ENCODE results near the gene RYR2.

The RYR2 gene

GRCh38 chr1:237679687-237680086 lies 637.7 kb downstream of the RYR2 start:
- DNase-seq (ENCODE audit: low read depth) = no peak

GRCh38 chr1:237681210-237681609 lies 639.2 kb downstream of the RYR2 start:
- no peak for DNase-seq (ENCODE audit: low read depth)

DNA sequence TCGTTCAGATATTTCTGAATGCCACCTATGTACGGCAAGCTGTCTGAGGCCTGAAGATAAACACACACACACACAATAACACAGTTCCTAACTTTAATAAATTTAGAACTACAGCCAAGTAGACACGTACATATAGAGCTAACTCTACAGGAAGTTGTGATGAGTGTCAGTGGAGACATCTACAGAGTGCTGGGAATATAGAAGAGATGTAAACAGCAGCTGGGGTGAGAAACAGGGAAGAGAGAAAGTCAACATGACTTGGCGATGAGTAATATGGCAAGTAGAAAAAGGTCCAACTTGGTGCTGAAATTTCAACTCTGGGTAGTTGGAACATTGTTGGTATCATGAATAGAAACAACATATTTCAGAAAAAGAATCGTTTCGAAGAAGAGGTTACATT lies 642.3 kb downstream of the RYR2 start:
- no peak for DNase-seq (ENCODE audit: low read depth)

- no peak for DNase-seq (ENCODE audit: low read depth)
Observed at GRCh38 chr1:237685551-237685950, 643.6 kb downstream of the RYR2 start.

- no peak for DNase-seq (ENCODE audit: low read depth)
Observed at GRCh38 chr1:237687804-237688203, 645.8 kb downstream of the RYR2 start.

GRCh38 chr1:237690656-237691055 lies 648.7 kb downstream of the RYR2 start:
- DNase-seq (ENCODE audit: low read depth) = no peak

DNA sequence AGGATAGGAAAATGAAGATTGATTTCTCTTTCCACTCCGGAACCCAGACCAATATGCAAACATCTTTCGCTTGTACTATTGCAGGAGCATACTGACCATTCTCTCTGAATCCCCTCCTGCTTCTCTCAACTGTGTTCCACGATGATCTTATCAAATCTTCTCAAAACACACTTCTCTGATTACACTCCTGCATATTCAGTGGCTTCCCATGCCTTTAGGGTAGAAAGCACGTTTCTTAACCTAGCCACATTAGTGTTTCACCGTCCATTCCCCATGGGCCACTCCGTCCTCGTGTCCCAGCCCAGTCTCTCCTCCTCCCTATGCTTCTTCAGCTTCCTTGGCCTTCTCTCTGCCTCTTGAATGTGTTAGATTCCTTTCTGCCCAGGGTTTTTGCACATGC lies 650.3 kb downstream of the RYR2 start:
- no peak for DNase-seq (ENCODE audit: low read depth)

DNA sequence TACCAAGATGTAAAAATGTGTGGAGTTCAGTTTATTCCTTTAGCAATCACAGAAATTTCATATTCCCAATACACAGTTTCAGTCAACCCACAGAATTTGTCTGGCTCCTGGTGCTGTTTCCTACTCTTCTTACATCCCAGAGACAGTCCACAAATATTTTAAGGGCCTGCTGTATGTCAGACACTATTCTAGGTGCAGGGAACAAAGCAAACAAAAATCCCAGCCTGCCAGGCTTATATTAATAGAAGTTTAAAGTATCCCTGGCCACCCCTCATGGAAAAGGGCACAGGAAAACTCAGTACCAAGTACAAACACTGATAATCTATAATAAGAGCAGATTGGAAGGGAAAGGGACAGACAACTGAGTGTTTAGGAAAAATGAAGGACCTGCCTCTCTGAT lies 653.9 kb downstream of the RYR2 start:
- DNase-seq (ENCODE audit: low read depth) = no peak

- no peak for DNase-seq (ENCODE audit: low read depth)
Observed at GRCh38 chr1:237700181-237700580, 658.2 kb downstream of the RYR2 start.

- DNase-seq (ENCODE audit: low read depth) = no peak
Observed at GRCh38 chr1:237701534-237701933, 659.5 kb downstream of the RYR2 start.

- no peak for DNase-seq (ENCODE audit: low read depth)
Observed at GRCh38 chr1:237702161-237702560, 660.2 kb downstream of the RYR2 start.

- no peak for DNase-seq (ENCODE audit: low read depth)
Observed at GRCh38 chr1:237705462-237705861, 663.5 kb downstream of the RYR2 start.

GRCh38 chr1:237709355-237709754 lies 667.4 kb downstream of the RYR2 start:
- DNase-seq (ENCODE audit: low read depth) = no peak

- no peak for DNase-seq (ENCODE audit: low read depth)
Observed at GRCh38 chr1:237711281-237711680, 669.3 kb downstream of the RYR2 start.

GRCh38 chr1:237712082-237712481 lies 670.1 kb downstream of the RYR2 start:
- DNase-seq (ENCODE audit: low read depth) = no peak

GRCh38 chr1:237712586-237713157 lies 670.7 kb downstream of the RYR2 start:
- no peak for DNase-seq (ENCODE audit: low read depth)

DNA sequence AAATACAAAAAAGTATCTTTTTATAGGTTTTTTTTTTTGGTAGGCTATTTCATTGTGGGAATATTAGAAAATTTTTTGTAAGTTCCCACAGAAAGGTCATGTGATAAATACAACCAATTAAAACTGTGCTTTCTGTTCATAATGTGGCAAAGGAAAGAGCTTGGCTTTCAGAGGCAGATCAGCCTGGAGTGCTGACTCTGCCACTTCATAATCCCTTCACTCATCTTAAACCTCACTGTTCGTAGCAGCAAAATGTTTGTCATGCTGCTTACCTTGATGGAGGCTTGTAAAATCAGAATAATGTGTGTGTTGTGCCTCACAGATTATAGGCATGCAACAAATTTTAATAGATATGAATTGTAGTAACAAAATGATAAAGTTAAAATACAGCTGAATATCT lies 671.9 kb downstream of the RYR2 start:
- no peak for DNase-seq (ENCODE audit: low read depth)

- no peak for DNase-seq (ENCODE audit: low read depth)
Observed at GRCh38 chr1:237717106-237717505, 675.1 kb downstream of the RYR2 start.

- no peak for DNase-seq (ENCODE audit: low read depth)
Observed at GRCh38 chr1:237730826-237731350, 688.9 kb downstream of the RYR2 start.

- DNase-seq (ENCODE audit: low read depth) = no peak
Observed at GRCh38 chr1:237732657-237733056, 690.7 kb downstream of the RYR2 start.

- DNase-seq (ENCODE audit: low read depth) = no peak
Observed at GRCh38 chr1:237736372-237737029, 694.5 kb downstream of the RYR2 start.

DNA sequence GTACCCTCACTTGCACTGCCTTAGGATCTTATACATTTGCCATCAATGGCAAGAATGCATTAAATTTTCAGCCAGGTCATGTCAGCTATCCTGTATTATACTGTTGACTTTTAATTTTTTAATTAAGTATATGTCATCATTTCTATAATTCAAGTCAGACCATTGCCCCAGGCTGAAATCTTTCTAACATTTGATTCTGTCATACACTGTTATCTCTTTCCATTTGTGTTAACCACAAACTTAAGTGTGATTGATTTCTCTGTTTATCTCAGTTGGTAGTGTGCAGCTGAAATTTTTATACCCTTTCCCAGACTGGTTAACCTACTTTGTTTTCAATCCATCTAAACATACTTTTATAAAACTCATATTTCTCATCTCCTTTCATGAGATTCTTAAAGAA lies 695.5 kb downstream of the RYR2 start:
- DNase-seq (ENCODE audit: low read depth) = no peak

DNA sequence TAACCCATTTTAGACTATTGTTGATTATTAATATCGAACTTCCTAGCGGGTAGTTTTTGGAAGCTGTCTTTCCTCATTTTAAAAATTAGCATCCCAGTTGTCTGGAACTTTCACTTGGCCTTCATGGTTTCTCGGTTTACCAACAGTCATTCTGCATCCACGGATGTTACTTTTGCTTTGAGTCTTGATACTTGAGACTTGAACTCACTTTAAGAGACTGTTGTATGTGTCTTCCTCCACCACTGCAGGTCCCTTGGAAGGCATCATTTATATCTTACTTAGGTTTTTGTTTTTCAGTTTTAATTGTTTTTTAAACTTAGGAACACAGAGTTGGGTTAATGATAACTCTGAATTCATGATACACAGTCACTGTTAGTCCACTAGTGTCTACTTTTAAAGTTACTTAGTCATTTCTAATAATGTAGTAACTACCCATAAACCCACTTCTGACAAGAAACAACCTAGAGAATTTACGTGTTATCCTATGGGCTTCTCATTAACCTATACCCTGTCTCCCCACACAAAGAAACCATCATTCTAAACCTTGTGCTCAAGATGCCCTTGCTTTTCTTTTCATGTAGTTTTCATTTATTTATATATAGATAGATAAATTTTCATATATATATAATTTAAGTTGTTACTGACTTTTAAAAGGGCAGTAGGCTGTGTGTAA lies 696.1 kb downstream of the RYR2 start:
- DNase-seq (ENCODE audit: low read depth) = no peak
